WTC11 (cell line): ENCODE measurements around the gene SKI. TPM values are rescaled to one million over a fixed set of nuclear protein-coding genes. Genes with fewer than 3 reads are reported as not detected.

Source experiments
- ATAC-seq: fragments of 200-7000 bp; cut with Tn5 transposase; 2 replicates; pipeline ENCODE4 v1.10.0; 2021; ENCODE audit warnings: mild to moderate bottlenecking, moderate library complexity
- CTCF ChIA-PET: fragments of 300-600 bp; sonication (Branson Sonifier 250); formaldehyde crosslinking; loops from one replicate; lab custom pipeline; 2021; ENCODE audit warnings: antibody characterized with exemption; lab: Charles Lee
- POLR2A ChIA-PET: fragments of 350-600 bp; sonication (Branson Sonifier 250); formaldehyde crosslinking; loops from one replicate; lab custom pipeline; 2021; ENCODE audit warnings: antibody characterized with exemption; lab: Charles Lee
- DNase-seq: peaks from one replicate; pipeline ENCODE4 v3.0.0; 2021; ENCODE audit warnings: low spot score
- H3K27ac Mint-ChIP-seq: 2 replicates; pipeline ENCODE4 v1.8.0; 2021; ENCODE audit warnings: mixed read lengths
- H3K27me3 Mint-ChIP-seq: 2 replicates; pipeline ENCODE4 v1.8.0; 2021; ENCODE audit warnings: low read depth, mild to moderate bottlenecking, moderate library complexity, mixed read lengths
- H3K36me3 Mint-ChIP-seq: 2 replicates; pipeline ENCODE4 v1.8.0; 2021; ENCODE audit warnings: mixed read lengths
- H3K4me1 Mint-ChIP-seq: 2 replicates; pipeline ENCODE4 v1.8.0; 2022; ENCODE audit warnings: mixed read lengths
- H3K4me3 Mint-ChIP-seq: 2 replicates; pipeline ENCODE4 v1.8.0; 2021; ENCODE audit warnings: mild to moderate bottlenecking, moderate library complexity, mixed read lengths
- H3K9me3 Mint-ChIP-seq: 2 replicates; pipeline ENCODE4 v1.8.0; 2021; ENCODE audit warnings: mixed read lengths
- E2F5 ChIP-seq: sonication (generic); formaldehyde crosslinking; IDR thresholded peaks from 2 replicates; pipeline ENCODE4 v1.8.1; 2022; ENCODE audit warnings: mild to moderate bottlenecking, moderate library complexity, missing genetic modification reagents
- EMX1 ChIP-seq: fragments of 250-450 bp; sonication (Bioruptor Pico); IDR thresholded peaks from 2 replicates; pipeline ENCODE4 v1.8.0; 2021; ENCODE audit warnings: mild to moderate bottlenecking
- ESRRA ChIP-seq: sonication (generic); formaldehyde crosslinking; IDR thresholded peaks from 2 replicates; pipeline ENCODE4 v1.8.1; 2022; ENCODE audit warnings: mild to moderate bottlenecking, missing genetic modification reagents, borderline replicate concordance
- FOXP1 ChIP-seq: sonication (generic); formaldehyde crosslinking; IDR thresholded peaks from 2 replicates; pipeline ENCODE4 v1.8.0; 2022; ENCODE audit warnings: missing genetic modification reagents, mild to moderate bottlenecking, moderate library complexity, borderline replicate concordance
- GABPB1 ChIP-seq: sonication (generic); formaldehyde crosslinking; IDR thresholded peaks from 2 replicates; pipeline ENCODE4 v1.8.1; 2023; ENCODE audit warnings: mild to moderate bottlenecking, missing genetic modification reagents
- IRF2 ChIP-seq: sonication (generic); formaldehyde crosslinking; IDR thresholded peaks from 2 replicates; pipeline ENCODE4 v1.8.0; 2022; ENCODE audit warnings: low read depth, missing genetic modification reagents, borderline replicate concordance
- MLX ChIP-seq: sonication (generic); formaldehyde crosslinking; IDR thresholded peaks from 2 replicates; pipeline ENCODE4 v1.8.1; 2023; ENCODE audit warnings: mild to moderate bottlenecking, missing genetic modification reagents, moderate library complexity
- NFE2L1 ChIP-seq: sonication (generic); formaldehyde crosslinking; IDR thresholded peaks from 2 replicates; pipeline ENCODE4 v1.8.1; 2023; ENCODE audit warnings: missing genetic modification reagents
- TCF7 ChIP-seq: sonication (generic); formaldehyde crosslinking; IDR thresholded peaks from 2 replicates; pipeline ENCODE4 v1.8.0; 2022; ENCODE audit warnings: mild to moderate bottlenecking, low read depth, missing genetic modification reagents, moderate library complexity
- TEAD4 ChIP-seq: sonication (generic); formaldehyde crosslinking; IDR thresholded peaks from 2 replicates; pipeline ENCODE4 v1.8.0; 2022; ENCODE audit warnings: mild to moderate bottlenecking, missing genetic modification reagents
- ZBTB21 ChIP-seq: sonication (generic); formaldehyde crosslinking; IDR thresholded peaks from 2 replicates; pipeline ENCODE4 v1.8.1; 2023; ENCODE audit warnings: mild to moderate bottlenecking, missing genetic modification reagents, borderline replicate concordance
- ZNF121 ChIP-seq: sonication (generic); formaldehyde crosslinking; IDR thresholded peaks from 2 replicates; pipeline ENCODE4 v1.8.0; 2023; ENCODE audit warnings: missing genetic modification reagents
- ZNF219 ChIP-seq: sonication (generic); formaldehyde crosslinking; IDR thresholded peaks from 2 replicates; pipeline ENCODE4 v1.8.0; 2023; ENCODE audit warnings: missing genetic modification reagents, mild to moderate bottlenecking, borderline replicate concordance
- ZNF317 ChIP-seq: sonication (generic); formaldehyde crosslinking; IDR thresholded peaks from 2 replicates; pipeline ENCODE4 v1.8.1; 2023; ENCODE audit warnings: low read depth, mild to moderate bottlenecking, moderate library complexity, missing genetic modification reagents, borderline replicate concordance
- ZNF423 ChIP-seq: fragments of 250-450 bp; sonication (Bioruptor Pico); IDR thresholded peaks from 2 replicates; pipeline ENCODE4 v2.1.2; 2022; ENCODE audit warnings: mild to moderate bottlenecking, moderate library complexity
- total RNA-seq: library from RNA; stranded (reverse); gene quantifications from 3 replicates; pipeline ENCODE4 v1.2.3, GENCODE V29; 2021
- TF ChIP-seq, protein P1 (sequence below): sonication (generic); formaldehyde crosslinking; IDR thresholded peaks from 2 replicates; pipeline ENCODE4 v1.8.1; 2023; ENCODE audit warnings: mild to moderate bottlenecking, moderate library complexity, missing genetic modification reagents
- TF ChIP-seq, protein P2 (sequence below): fragments of 250-450 bp; sonication (Bioruptor Pico); IDR thresholded peaks from 2 replicates; pipeline ENCODE4 v1.9.0; 2021; ENCODE audit warnings: moderate library complexity, mild to moderate bottlenecking, inconsistent platforms, borderline replicate concordance
- TF ChIP-seq, protein P3 (sequence below): sonication (generic); formaldehyde crosslinking; IDR thresholded peaks from 2 replicates; pipeline ENCODE4 v1.8.1; 2022; ENCODE audit warnings: mild to moderate bottlenecking, missing genetic modification reagents, moderate library complexity, borderline replicate concordance

The SKI gene
- total RNA-seq, 1 experiment from 2014 or later: 88.6 TPM

DNA sequence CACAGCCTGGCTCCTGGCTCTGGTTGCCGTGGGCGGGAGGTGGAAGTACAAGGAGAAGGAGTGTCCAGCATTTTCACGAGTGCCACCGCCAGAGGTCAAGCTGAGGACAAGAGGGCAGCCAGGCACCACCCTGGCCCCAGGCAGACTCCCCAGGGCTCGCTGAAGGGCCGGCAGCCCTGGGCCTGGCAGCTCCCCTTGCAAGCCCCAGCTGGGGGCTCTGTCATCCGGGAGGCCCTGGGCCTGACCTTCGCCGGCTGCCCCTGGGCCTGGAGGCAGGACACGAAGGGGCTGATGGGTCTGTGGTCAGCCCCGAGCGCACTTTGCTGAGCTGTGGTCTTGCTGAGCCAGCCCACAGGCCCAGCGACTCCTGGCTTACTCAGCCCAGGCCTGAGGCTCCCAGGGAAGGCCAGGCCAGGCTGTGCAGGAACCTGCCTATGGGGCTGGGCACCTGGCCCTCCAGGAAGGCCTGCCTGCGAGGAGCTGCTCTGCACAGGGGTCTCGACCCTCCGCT, 88.4 kb downstream of the SKI start:
- Mint-ChIP-seq H3K36me3 (no peaks in the 10 kb centered on the region), H3K27me3 (no peaks in the 10 kb centered on the region; the same call in 1 of the 2 replicates), H3K9me3 (no peaks in the 10 kb centered on the region), H3K4me3 (no peak overlapping the region), H3K27ac (no peak overlapping the region), H3K4me1 (peaks cover 3% of the 10 kb centered on the region)
- ATAC-seq (no peak), DNase-seq (no peak)
- POLR2A ChIA-PET: interaction anchor here (0.6 to 0.7 kb wide), 2 partner anchors 65 to 118 kb away, joined by 3 read pairs; no protein-coding TSS in a partner anchor
- TF ChIP-seq TCF7 (CRISPR knock-in tag) (no peak), FOXP1 (CRISPR knock-in tag) (0 out of 2 replicates have a peak, but pooled peaks have one; percentile 22)
- TF ChIP-seq, all 79 proteins: peak for 1
- CTCF ChIA-PET: interaction anchor here (1.2 to 8.7 kb wide), 10 partner anchors 10 to 142 kb away, joined by 3 to 98 read pairs (median 15); partner anchors contain the start of genes FAAP20 and SKI

GRCh38 chr1:2317230-2318065, 89.3 kb downstream of the SKI start:
- ChIA-PET CTCF (interaction anchor here (1.3 to 8.7 kb wide), 5 partner anchors 11 to 122 kb away, joined by 8 to 98 read pairs (median 28); partner anchors contain the start of genes FAAP20 and SKI), POLR2A (interaction anchor here (0.6 to 0.7 kb wide), 2 partner anchors 64 to 119 kb away, joined by 3 read pairs; no protein-coding TSS in a partner anchor)
- no peaks in the 10 kb centered on the region; the same call in 1 of the 2 replicates for H3K27me3 Mint-ChIP-seq
- H3K4me1 Mint-ChIP-seq: peaks cover 3% of the 10 kb centered on the region
- no peaks in the 10 kb centered on the region for H3K9me3 Mint-ChIP-seq
- TF ChIP-seq ZNF121 (CRISPR knock-in tag) (no peak), ESRRA (no peak), EMX1 (CRISPR knock-in tag) (no peak), MLX (CRISPR knock-in tag) (no peak), ZNF219 (no peak), ZNF423 (CRISPR knock-in tag) (no peak)
- TF ChIP-seq, protein P1, sequence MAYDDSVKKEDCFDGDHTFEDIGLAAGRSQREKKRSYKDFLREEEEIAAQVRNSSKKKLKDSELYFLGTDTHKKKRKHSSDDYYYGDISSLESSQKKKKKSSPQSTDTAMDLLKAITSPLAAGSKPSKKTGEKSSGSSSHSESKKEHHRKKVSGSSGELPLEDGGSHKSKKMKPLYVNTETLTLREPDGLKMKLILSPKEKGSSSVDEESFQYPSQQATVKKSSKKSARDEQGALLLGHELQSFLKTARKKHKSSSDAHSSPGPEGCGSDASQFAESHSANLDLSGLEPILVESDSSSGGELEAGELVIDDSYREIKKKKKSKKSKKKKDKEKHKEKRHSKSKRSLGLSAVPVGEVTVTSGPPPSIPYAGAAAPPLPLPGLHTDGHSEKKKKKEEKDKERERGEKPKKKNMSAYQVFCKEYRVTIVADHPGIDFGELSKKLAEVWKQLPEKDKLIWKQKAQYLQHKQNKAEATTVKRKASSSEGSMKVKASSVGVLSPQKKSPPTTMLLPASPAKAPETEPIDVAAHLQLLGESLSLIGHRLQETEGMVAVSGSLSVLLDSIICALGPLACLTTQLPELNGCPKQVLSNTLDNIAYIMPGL (CRISPR knock-in tag): no peak
- TF ChIP-seq, protein P2, sequence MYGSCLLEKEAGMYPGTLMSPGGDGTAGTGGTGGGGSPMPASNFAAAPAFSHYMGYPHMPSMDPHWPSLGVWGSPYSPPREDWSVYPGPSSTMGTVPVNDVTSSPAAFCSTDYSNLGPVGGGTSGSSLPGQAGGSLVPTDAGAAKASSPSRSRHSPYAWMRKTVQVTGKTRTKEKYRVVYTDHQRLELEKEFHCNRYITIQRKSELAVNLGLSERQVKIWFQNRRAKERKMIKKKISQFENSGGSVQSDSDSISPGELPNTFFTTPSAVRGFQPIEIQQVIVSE (CRISPR knock-in tag): no peak
- peak overlapping the region; percentile 39; the same call in 1 of the 2 replicates for H3K4me3 Mint-ChIP-seq
- ATAC-seq (peak; percentile 7; the same call in 1 of the 2 replicates), DNase-seq (peak; percentile 45)
- H3K36me3 Mint-ChIP-seq: no peaks in the 10 kb centered on the region
- H3K27ac Mint-ChIP-seq: peak overlapping the region; percentile 99

GRCh38 chr1:2318314-2319278, 90.5 kb downstream of the SKI start:
- H3K9me3 Mint-ChIP-seq: no peaks in the 10 kb centered on the region
- no peak for DNase-seq
- peaks cover 3% of the 10 kb centered on the region for H3K4me1 Mint-ChIP-seq
- ATAC-seq: no peak
- H3K4me3 Mint-ChIP-seq: no peak overlapping the region
- no peaks in the 10 kb centered on the region; the same call in 1 of the 2 replicates for H3K27me3 Mint-ChIP-seq
- no peaks in the 10 kb centered on the region for H3K36me3 Mint-ChIP-seq
- no peak overlapping the region for H3K27ac Mint-ChIP-seq
- ChIA-PET CTCF (interaction anchor here (0.7 to 1.7 kb wide), 3 partner anchors 12 to 91 kb away, joined by 3 to 7 read pairs (median 3); no protein-coding TSS in a partner anchor), POLR2A (no interaction called here)
- TF ChIP-seq NFE2L1 (CRISPR knock-in tag): no peak
- TF ChIP-seq ZBTB21 (CRISPR knock-in tag): no peak
- TF ChIP-seq TEAD4: no peak
- no peak for TF ChIP-seq ZNF317 (CRISPR knock-in tag)
- TF ChIP-seq, protein P3, sequence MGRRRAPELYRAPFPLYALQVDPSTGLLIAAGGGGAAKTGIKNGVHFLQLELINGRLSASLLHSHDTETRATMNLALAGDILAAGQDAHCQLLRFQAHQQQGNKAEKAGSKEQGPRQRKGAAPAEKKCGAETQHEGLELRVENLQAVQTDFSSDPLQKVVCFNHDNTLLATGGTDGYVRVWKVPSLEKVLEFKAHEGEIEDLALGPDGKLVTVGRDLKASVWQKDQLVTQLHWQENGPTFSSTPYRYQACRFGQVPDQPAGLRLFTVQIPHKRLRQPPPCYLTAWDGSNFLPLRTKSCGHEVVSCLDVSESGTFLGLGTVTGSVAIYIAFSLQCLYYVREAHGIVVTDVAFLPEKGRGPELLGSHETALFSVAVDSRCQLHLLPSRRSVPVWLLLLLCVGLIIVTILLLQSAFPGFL (CRISPR knock-in tag): no peak
- TF ChIP-seq, protein P1 (CRISPR knock-in tag): no peak
- no peak for TF ChIP-seq E2F5
- no peak for TF ChIP-seq GABPB1 (CRISPR knock-in tag)
- no peak for TF ChIP-seq IRF2 (CRISPR knock-in tag)
